ENCODE measurements around the gene ADAMTS2. TPM values are rescaled to one million over a fixed set of nuclear protein-coding genes. Genes with fewer than 3 reads are reported as not detected.

Gene ADAMTS2
- total and polyA plus RNA-seq, 10 donors = 4.0 to 101 (median 47.5) TPM

- peaks cover 0 to 38% (median 5%) of the 10 kb centered on the region in 6 donors for H3K4me1 ChIP-seq
- intact Hi-C loops (cut with DNase I; ENCODE audit: low total_unique reads) = no loop called here
- peak; percentile 46 for DNase-seq
- H3K9me3 ChIP-seq = peaks cover 0 to 44% (median 41%) of the 10 kb centered on the region in 8 donors
- TF ChIP-seq POLR2A (IDR thresholded peaks at IDR 0.05) (no peak), POLR2AphosphoS5 (IDR thresholded peaks at IDR 0.05) (no peak)
- TF ChIP-seq, protein P1, sequence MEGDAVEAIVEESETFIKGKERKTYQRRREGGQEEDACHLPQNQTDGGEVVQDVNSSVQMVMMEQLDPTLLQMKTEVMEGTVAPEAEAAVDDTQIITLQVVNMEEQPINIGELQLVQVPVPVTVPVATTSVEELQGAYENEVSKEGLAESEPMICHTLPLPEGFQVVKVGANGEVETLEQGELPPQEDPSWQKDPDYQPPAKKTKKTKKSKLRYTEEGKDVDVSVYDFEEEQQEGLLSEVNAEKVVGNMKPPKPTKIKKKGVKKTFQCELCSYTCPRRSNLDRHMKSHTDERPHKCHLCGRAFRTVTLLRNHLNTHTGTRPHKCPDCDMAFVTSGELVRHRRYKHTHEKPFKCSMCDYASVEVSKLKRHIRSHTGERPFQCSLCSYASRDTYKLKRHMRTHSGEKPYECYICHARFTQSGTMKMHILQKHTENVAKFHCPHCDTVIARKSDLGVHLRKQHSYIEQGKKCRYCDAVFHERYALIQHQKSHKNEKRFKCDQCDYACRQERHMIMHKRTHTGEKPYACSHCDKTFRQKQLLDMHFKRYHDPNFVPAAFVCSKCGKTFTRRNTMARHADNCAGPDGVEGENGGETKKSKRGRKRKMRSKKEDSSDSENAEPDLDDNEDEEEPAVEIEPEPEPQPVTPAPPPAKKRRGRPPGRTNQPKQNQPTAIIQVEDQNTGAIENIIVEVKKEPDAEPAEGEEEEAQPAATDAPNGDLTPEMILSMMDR (IDR thresholded peaks at IDR 0.05 in 8 of 11, conservative IDR thresholded peaks at IDR 0.05 in 3 of 11) = no peak
- 82 to 96% (median 92%) methylated on average over 6 of the region's 6 CpGs for WGBS, 5 donors
- peaks cover 0 to 6% (median 0%) of the 10 kb centered on the region in 7 donors for H3K27me3 ChIP-seq (replicated peaks in 1 of 7)
- peak overlapping the region in 3 of 8 donors; percentile 20 to 36 (median 31) for H3K27ac ChIP-seq
- H3K36me3 ChIP-seq = no peaks in the 10 kb centered on the region
- H3K4me3 ChIP-seq = no peak overlapping the region
Observed at GRCh38 chr5:179301376-179301775, 43.9 kb downstream of the ADAMTS2 start.

GRCh38 chr5:179300581-179301180, 44.6 kb downstream of the ADAMTS2 start:
- no peak for TF ChIP-seq POLR2A (IDR thresholded peaks at IDR 0.05)
- no peak for TF ChIP-seq POLR2AphosphoS5 (IDR thresholded peaks at IDR 0.05)
- TF ChIP-seq, protein P1 (IDR thresholded peaks at IDR 0.05 in 8 of 11, conservative IDR thresholded peaks at IDR 0.05 in 3 of 11) = no peak
- Histone ChIP-seq H3K27ac (peak overlapping the region in 1 of 8 donors; percentile 5), H3K27me3 (replicated peaks in 1 of 7) (peaks cover 0 to 8% (median 0%) of the 10 kb centered on the region in 7 donors), H3K4me3 (no peak overlapping the region), H3K9me3 (peaks cover 0 to 39% (median 35%) of the 10 kb centered on the region in 8 donors), H3K36me3 (no peaks in the 10 kb centered on the region), H3K4me1 (peaks cover 0 to 45% (median 5%) of the 10 kb centered on the region in 6 donors)
- intact Hi-C loops (cut with DNase I; ENCODE audit: low total_unique reads) = no loop called here
- 73 to 84% (median 76%) methylated on average over 14 of the region's 14 CpGs for WGBS, 5 donors
- peak; percentile 30 for DNase-seq

DNA sequence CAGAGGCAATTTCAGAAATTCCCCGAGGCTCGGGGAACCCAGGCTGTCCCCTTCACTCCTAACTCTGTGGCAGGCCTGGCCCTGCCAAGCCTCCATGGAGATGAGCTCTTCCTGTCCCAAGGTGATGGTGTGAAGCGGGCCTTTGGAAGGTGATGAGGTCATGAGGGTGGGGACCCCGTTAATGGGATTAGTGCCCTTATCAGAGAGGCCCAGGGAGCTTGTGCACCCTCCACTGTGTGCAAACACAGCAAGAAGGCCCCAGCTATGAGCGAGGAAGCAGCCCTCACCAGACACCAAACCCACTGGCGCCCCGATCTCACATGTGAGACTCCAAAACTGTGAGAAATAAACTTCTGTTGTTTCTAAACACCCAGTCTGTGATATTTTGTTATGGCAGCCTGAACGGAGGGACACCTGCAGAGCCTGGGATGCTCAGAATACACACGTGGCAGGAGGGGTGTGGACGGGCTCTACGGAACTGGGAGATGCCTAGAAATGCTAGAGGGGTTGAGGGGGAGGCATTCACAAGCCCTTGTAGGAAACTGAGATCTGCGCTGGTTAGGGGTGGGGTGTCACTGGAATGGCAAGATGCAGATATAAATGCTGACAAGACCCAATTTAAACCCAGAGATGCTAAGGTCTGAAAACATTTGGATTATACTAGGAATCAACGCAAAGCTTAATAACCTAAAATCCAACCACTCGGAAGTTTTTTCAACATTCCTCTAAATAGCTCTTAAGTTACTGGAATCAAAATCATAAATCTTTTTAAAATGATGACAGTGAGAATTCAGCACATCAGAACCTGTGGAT, 46.9 kb downstream of the ADAMTS2 start:
- Histone ChIP-seq H3K27ac (no peak overlapping the region), H3K36me3 (no peaks in the 10 kb centered on the region), H3K4me3 (no peak overlapping the region), H3K4me1 (peaks cover 0 to 47% (median 5%) of the 10 kb centered on the region in 6 donors), H3K27me3 (replicated peaks in 1 of 7) (peaks cover 0 to 15% (median 0%) of the 10 kb centered on the region in 7 donors), H3K9me3 (peaks cover 0 to 16% (median 12%) of the 10 kb centered on the region in 8 donors)
- intact Hi-C loops (cut with DNase I; ENCODE audit: low total_unique reads) = no loop called here
- 82 to 92% (median 91%) methylated on average over 14 of the region's 14 CpGs for WGBS, 5 donors
- peak; percentile 37 for DNase-seq
- TF ChIP-seq, protein P1 (IDR thresholded peaks at IDR 0.05 in 8 of 11, conservative IDR thresholded peaks at IDR 0.05 in 3 of 11) = no peak
- TF ChIP-seq POLR2AphosphoS5 (IDR thresholded peaks at IDR 0.05) = no peak
- no peak for TF ChIP-seq POLR2A (IDR thresholded peaks at IDR 0.05)
